CD14-positive monocyte (primary cell): ENCODE results near the gene CAV1. TPM values are rescaled to one million over a fixed set of nuclear protein-coding genes. Genes with fewer than 3 reads are reported as not detected.

Source experiments
- DNase-seq, 3 donors: peaks; one replicate each; pipeline ENCODE4 v3.0.0-alpha.2; 2011 to 2022
- H2AFZ ChIP-seq: 2 replicates; pipeline ENCODE4 v1.6.0; 2012; ENCODE audit warnings: mild to moderate bottlenecking, low read depth, low read length, inconsistent platforms; ENCODE audit not compliant: insufficient read depth, poor library complexity, severe bottlenecking
- H3K27ac ChIP-seq, 2 donors: 1 replicate in 1 of 2; 2 replicates in 1 of 2; pipeline ENCODE4 v1.5.1; 2012 to 2013; ENCODE audit warnings: low read length in 2 of 2, control low read depth in 1 of 2, inconsistent platforms in 1 of 2, low read depth in 1 of 2, mild to moderate bottlenecking in 1 of 2
- H3K27me3 ChIP-seq, 2 donors: one replicate each; pipeline versions ENCODE4 v1.6.0 to v1.6.1; 2011 to 2013; ENCODE audit warnings: low read length in 2 of 2; ENCODE audit not compliant: control insufficient read depth in 2 of 2, insufficient read depth in 2 of 2
- H3K36me3 ChIP-seq, 2 donors: replicated peaks in 1 of 2; 1 replicate in 1 of 2; 2 replicates in 1 of 2; pipeline versions ENCODE4 v1.5.1 to v1.6.1; 2012 to 2013; ENCODE audit warnings: low read length in 2 of 2, control low read depth in 1 of 2, inconsistent platforms in 1 of 2, mild to moderate bottlenecking in 1 of 2; ENCODE audit not compliant: insufficient read depth in 2 of 2, control insufficient read depth in 1 of 2
- H3K4me1 ChIP-seq, 2 donors: 1 replicate in 1 of 2; 2 replicates in 1 of 2; pipeline versions ENCODE4 v1.5.1 to v1.6.1; 2012 to 2013; ENCODE audit warnings: low read length in 2 of 2, control low read depth in 1 of 2, inconsistent platforms in 1 of 2, mild to moderate bottlenecking in 1 of 2, moderate library complexity in 1 of 2; ENCODE audit not compliant: insufficient read depth in 2 of 2, control insufficient read depth in 1 of 2
- H3K4me2 ChIP-seq: replicated peaks from 2 replicates; pipeline ENCODE3; 2012; ENCODE audit warnings: low read length, moderate library complexity, mild to moderate bottlenecking; ENCODE audit not compliant: poor library complexity, severe bottlenecking; ENCODE audit errors: extremely low read depth
- H3K4me3 ChIP-seq, 3 experiments: fragments of 200-600 bp in 1 of 3; sonication (generic) in 1 of 3; replicated peaks in 1 of 3; 1 replicate in 2 of 3; 2 replicates in 1 of 3; pipeline ENCODE4 v1.5.1; 2011 to 2013; ENCODE audit warnings: low read length in 3 of 3, mild to moderate bottlenecking in 3 of 3, control low read depth in 2 of 3, low read depth in 2 of 3, inconsistent platforms in 1 of 3, moderate library complexity in 1 of 3
- H3K79me2 ChIP-seq: 2 replicates; pipeline ENCODE4 v1.6.0; 2012; ENCODE audit warnings: mild to moderate bottlenecking, control low read depth, inconsistent platforms, low read length, moderate library complexity; ENCODE audit not compliant: insufficient read depth
- H3K9ac ChIP-seq: 2 replicates; pipeline ENCODE4 v1.6.0; 2017; ENCODE audit warnings: low read length, mild to moderate bottlenecking; ENCODE audit not compliant: insufficient read depth, poor library complexity, severe bottlenecking
- H3K9me3 ChIP-seq, 2 donors: replicated peaks in 1 of 2; 1 replicate in 1 of 2; 2 replicates in 1 of 2; pipeline versions ENCODE4 v1.5.1 to v1.6.1; 2012 to 2013; ENCODE audit warnings: low read length in 2 of 2, control low read depth in 1 of 2; ENCODE audit not compliant: control insufficient read depth in 1 of 2, insufficient read depth in 1 of 2
- H4K20me1 ChIP-seq: 2 replicates; pipeline ENCODE4 v1.6.0; 2012; ENCODE audit warnings: mild to moderate bottlenecking, low read length, control low read depth, moderate library complexity; ENCODE audit not compliant: insufficient read depth
- H3K27ac Mint-ChIP-seq, 7 donors: one replicate each; pipeline ENCODE4 v1.8.0; 2020; ENCODE audit warnings: mild to moderate bottlenecking in 7 of 7, mixed read lengths in 7 of 7, moderate library complexity in 6 of 7, inconsistent platforms in 2 of 7
- H3K27me3 Mint-ChIP-seq, 3 donors: one replicate each; pipeline ENCODE4 v1.8.0; 2021 to 2022; ENCODE audit warnings: low read depth in 3 of 3, mild to moderate bottlenecking in 3 of 3, mixed read lengths in 3 of 3, moderate library complexity in 3 of 3, inconsistent platforms in 1 of 3
- H3K36me3 Mint-ChIP-seq, 2 donors: one replicate each; pipeline ENCODE4 v1.8.0; 2020; ENCODE audit warnings: mixed read lengths in 2 of 2, inconsistent platforms in 1 of 2, mild to moderate bottlenecking in 1 of 2
- H3K4me1 Mint-ChIP-seq: one replicate; pipeline ENCODE4 v1.8.0; 2020; ENCODE audit warnings: mild to moderate bottlenecking, mixed read lengths
- H3K4me3 Mint-ChIP-seq, 2 donors: one replicate each; pipeline ENCODE4 v1.8.0; 2020; ENCODE audit warnings: mild to moderate bottlenecking in 2 of 2, mixed read lengths in 2 of 2, moderate library complexity in 1 of 2
- H3K9me3 Mint-ChIP-seq, 7 donors: one replicate each; pipeline ENCODE4 v1.8.0; 2020 to 2022; ENCODE audit warnings: mixed read lengths in 7 of 7, mild to moderate bottlenecking in 6 of 7, moderate library complexity in 6 of 7, inconsistent platforms in 2 of 7
- WGBS: methylation state at CpG from one replicate; pipeline ENCODE4 v1.1.5; 2013; ENCODE audit warnings: missing lambda C conversion rate; ENCODE audit not compliant: insufficient coverage; 5-methylcytosine and 5-hydroxymethylcytosine counted together
- intact Hi-C, 2 donors: fragments of 100-400 bp; cut with micrococcal nuclease; formaldehyde crosslinking; loops; one replicate each; pipeline versions ENCODE4 v1.15.0 to v1.15.1; 2023
- polyA plus RNA-seq, 3 donors: library from polyadenylated mRNA; depleted of rRNA in 1 of 3; unstranded in 2 of 3; stranded (reverse) in 1 of 3; fragments of 300-500 nt in 2 of 3; fragments of >200 nt in 1 of 3; fragmentation: Illumina TruSeq in 2 of 3; gene quantifications; 1 replicate in 2 of 3; 2 replicates in 1 of 3; pipeline ENCODE4 v1.2.3, GENCODE V29; 2012 to 2021
- TF ChIP-seq, protein P1 (sequence below): fragments of 200-600 bp; IDR thresholded peaks from one replicate; pipeline ENCODE4 v1.8.0; 2022; ENCODE audit warnings: antibody characterized with exemption, mild to moderate bottlenecking

Gene CAV1
- polyA plus RNA-seq, 3 donors: not detected

DNA sequence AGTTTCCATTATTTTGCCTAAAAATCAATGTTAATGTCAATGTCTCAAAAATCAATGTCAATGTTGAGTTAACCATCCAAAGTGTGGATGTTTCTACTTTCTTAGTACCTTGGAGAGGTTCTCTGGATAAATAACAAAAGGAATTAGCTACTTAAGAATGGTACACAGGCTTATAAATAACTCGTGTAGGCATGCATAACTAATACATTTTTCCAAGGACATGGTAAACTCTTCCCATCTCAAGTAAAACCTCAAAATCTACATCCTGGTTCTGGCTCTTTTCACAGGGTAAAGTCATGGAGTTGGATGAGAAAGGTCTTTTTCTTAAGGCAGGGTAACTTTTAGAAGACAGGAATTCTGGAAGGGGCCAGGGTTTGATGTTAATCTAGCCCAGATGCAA, 59.9 kb downstream of the CAV1 start:
- TF ChIP-seq, protein P1, sequence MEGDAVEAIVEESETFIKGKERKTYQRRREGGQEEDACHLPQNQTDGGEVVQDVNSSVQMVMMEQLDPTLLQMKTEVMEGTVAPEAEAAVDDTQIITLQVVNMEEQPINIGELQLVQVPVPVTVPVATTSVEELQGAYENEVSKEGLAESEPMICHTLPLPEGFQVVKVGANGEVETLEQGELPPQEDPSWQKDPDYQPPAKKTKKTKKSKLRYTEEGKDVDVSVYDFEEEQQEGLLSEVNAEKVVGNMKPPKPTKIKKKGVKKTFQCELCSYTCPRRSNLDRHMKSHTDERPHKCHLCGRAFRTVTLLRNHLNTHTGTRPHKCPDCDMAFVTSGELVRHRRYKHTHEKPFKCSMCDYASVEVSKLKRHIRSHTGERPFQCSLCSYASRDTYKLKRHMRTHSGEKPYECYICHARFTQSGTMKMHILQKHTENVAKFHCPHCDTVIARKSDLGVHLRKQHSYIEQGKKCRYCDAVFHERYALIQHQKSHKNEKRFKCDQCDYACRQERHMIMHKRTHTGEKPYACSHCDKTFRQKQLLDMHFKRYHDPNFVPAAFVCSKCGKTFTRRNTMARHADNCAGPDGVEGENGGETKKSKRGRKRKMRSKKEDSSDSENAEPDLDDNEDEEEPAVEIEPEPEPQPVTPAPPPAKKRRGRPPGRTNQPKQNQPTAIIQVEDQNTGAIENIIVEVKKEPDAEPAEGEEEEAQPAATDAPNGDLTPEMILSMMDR: no peak
- WGBS: no CpG with 5 or more reads among the region's 1 CpG
- no peak overlapping the region for H3K4me3 Mint-ChIP-seq
- intact Hi-C loops: loop anchor here in 1 of 2 donors (5.0 kb wide), 1 partner anchor 322 kb away; no protein-coding TSS in a partner anchor
- no peaks in the 10 kb centered on the region for H4K20me1 ChIP-seq
- H3K36me3 Mint-ChIP-seq: no peaks in the 10 kb centered on the region
- H3K9ac ChIP-seq: no peak overlapping the region
- H3K27me3 Mint-ChIP-seq: peaks cover 0 to 1% (median 0%) of the 10 kb centered on the region in 3 donors
- H3K4me1 ChIP-seq: peaks cover 10 to 13% of the 10 kb centered on the region in 2 donors
- H3K4me1 Mint-ChIP-seq: peaks cover 18% of the 10 kb centered on the region
- H3K79me2 ChIP-seq: no peaks in the 10 kb centered on the region
- H3K4me3 ChIP-seq: no peak overlapping the region
- no peak overlapping the region for H3K4me2 ChIP-seq
- H3K9me3 Mint-ChIP-seq: no peaks in the 10 kb centered on the region
- H2AFZ ChIP-seq: no peak overlapping the region
- no peak overlapping the region for H3K27ac Mint-ChIP-seq
- H3K27ac ChIP-seq: no peak overlapping the region
- H3K27me3 ChIP-seq: no peaks in the 10 kb centered on the region
- no peak for DNase-seq
- no peaks in the 10 kb centered on the region for H3K9me3 ChIP-seq
- H3K36me3 ChIP-seq: no peaks in the 10 kb centered on the region

DNA sequence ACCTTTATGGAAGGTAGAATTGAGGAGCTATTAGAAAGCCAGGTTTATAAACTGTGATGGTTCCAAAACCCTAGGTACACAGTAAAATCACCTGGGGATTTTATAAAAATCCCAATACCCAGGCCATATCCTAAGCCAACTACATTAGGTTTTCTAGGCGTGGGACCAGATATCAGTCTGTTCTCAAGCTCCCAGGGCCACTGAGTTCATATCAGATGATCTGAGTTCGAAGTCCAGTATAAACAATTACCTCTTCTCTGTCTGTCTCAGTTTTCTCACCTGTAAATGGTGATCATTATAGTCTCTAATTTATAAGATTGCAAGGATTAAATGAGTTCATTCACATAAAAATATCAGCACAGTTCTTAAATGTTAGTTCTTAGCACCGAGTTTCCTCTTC, 60.6 kb downstream of the CAV1 start:
- no peak overlapping the region for H3K4me2 ChIP-seq
- H3K9me3 Mint-ChIP-seq: no peaks in the 10 kb centered on the region
- no peaks in the 10 kb centered on the region for H3K36me3 Mint-ChIP-seq
- H3K4me3 Mint-ChIP-seq: no peak overlapping the region
- intact Hi-C loops: loop anchor here in 1 of 2 donors (5.0 kb wide), 1 partner anchor 323 kb away; no protein-coding TSS in a partner anchor
- H3K27ac Mint-ChIP-seq: no peak overlapping the region
- H2AFZ ChIP-seq: no peak overlapping the region
- no peak overlapping the region for H3K27ac ChIP-seq
- no peaks in the 10 kb centered on the region for H3K9me3 ChIP-seq
- H3K4me1 ChIP-seq: peaks cover 10 to 13% of the 10 kb centered on the region in 2 donors
- H4K20me1 ChIP-seq: no peaks in the 10 kb centered on the region
- H3K36me3 ChIP-seq: no peaks in the 10 kb centered on the region
- no peak overlapping the region for H3K4me3 ChIP-seq
- no peak overlapping the region for H3K9ac ChIP-seq
- H3K79me2 ChIP-seq: no peaks in the 10 kb centered on the region
- H3K4me1 Mint-ChIP-seq: peaks cover 18% of the 10 kb centered on the region
- peaks cover 0 to 3% of the 10 kb centered on the region in 2 donors for H3K27me3 ChIP-seq
- peaks cover 0 to 3% (median 1%) of the 10 kb centered on the region in 3 donors for H3K27me3 Mint-ChIP-seq
- WGBS: 43% methylated on average over 1 of the region's 3 CpGs
- TF ChIP-seq, protein P1: no peak
- no peak for DNase-seq
